Measurements from ENCODE around the gene SLC35A2.

Gene SLC35A2

GRCh38 chrX:48911412-48912182 is at the start of gene SLC35A2:
SLC35A2 (minus strand) TSS chrX:48911646; CDS start chrX:48911636, 10 bp downstream.
- peak; percentile 72 to 78 for DNase-seq

- DNase-seq: no peak
Measured at GRCh38 chrX:48960291-48960690, 48.8 kb upstream of the SLC35A2 start.

- DNase-seq: peak in 1 of 2 experiments; percentile 46
Measured at GRCh38 chrX:48958635-48959094, 47.2 kb upstream of the SLC35A2 start.

GRCh38 chrX:48957827-48958634 is 46.6 kb upstream of the SLC35A2 start:
- peak; percentile 99 for DNase-seq

GRCh38 chrX:48957477-48957826 is 46.0 kb upstream of the SLC35A2 start, which contains the start of gene OTUD5:
OTUD5 (minus strand) TSS chrX:48957607; CDS start chrX:48957570, 37 bp downstream.
- DNase-seq: peak; percentile 78 to 85

GRCh38 chrX:48956728-48957414 is 45.4 kb upstream of the SLC35A2 start:
- no peak for DNase-seq

GRCh38 chrX:48948589-48948988 is 37.1 kb upstream of the SLC35A2 start:
- no peak for DNase-seq

- DNase-seq: peak in 1 of 2 experiments; percentile 61
Measured at GRCh38 chrX:48945517-48946348, 34.3 kb upstream of the SLC35A2 start.

GRCh38 chrX:48942895-48943294 is 31.4 kb upstream of the SLC35A2 start:
- no peak for DNase-seq

GRCh38 chrX:48940404-48940955 is 29.0 kb upstream of the SLC35A2 start:
- DNase-seq: no peak

GRCh38 chrX:48939524-48940228 is 28.2 kb upstream of the SLC35A2 start:
- DNase-seq: no peak

GRCh38 chrX:48938721-48939425 is 27.4 kb upstream of the SLC35A2 start:
- DNase-seq: no peak

GRCh38 chrX:48937054-48937907 is 25.8 kb upstream of the SLC35A2 start:
- no peak for DNase-seq

- no peak for DNase-seq
Measured at GRCh38 chrX:48936429-48937053, 25.1 kb upstream of the SLC35A2 start.

GRCh38 chrX:48935301-48935670 is 23.8 kb upstream of the SLC35A2 start:
- DNase-seq: no peak

- DNase-seq: no peak
Measured at GRCh38 chrX:48934581-48935300, 23.3 kb upstream of the SLC35A2 start.

- DNase-seq: no peak
Measured at GRCh38 chrX:48933757-48934156, 22.3 kb upstream of the SLC35A2 start.

GRCh38 chrX:48927736-48928382 is 16.4 kb upstream of the SLC35A2 start:
- DNase-seq: no peak

All from NCI-H524 (cell line).